ENCODE measurements around the gene KLF18. TPM values are rescaled to one million over a fixed set of nuclear protein-coding genes. Genes with fewer than 3 reads are reported as not detected.
"Not testable (repeated sequence)": the region's sequence is repeated elsewhere in the genome, so short reads cannot be mapped to it uniquely, and the experiment has no call there.

The KLF18 gene
- total RNA-seq, 1 experiment from 2014 or later: not detected

DNA sequence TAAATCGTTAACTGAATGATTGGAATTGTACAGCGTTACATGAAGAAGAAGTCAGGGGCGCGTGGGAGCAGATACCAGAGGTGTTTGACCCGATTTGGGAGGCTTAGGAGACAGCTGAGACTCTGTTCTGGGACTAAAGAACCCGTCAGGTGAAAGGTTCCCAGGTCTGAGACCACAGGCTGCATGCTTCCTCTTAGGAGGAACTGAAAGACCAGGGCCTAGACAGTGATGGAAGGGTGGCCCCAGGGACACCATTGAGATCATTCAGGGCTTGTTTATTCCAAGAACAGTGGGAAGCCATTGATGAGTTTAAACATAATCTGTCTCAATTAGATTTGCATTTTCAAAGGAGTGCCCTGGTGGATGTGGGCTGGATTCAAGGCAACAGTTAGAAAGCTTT, 21.9 kb downstream of the KLF18 start:
- CTCF ChIA-PET: no interaction called here
- no peaks in the 10 kb centered on the region for H3K4me1 Mint-ChIP-seq (ENCODE audit: low read depth, unreplicated experiment)
- DNase-seq: no peak
- intact Hi-C loops (cut with micrococcal nuclease; ENCODE audit: unreplicated experiment): no loop called here
- peaks cover 12% of the 10 kb centered on the region for H3K27me3 Mint-ChIP-seq (ENCODE audit: insufficient read depth, unreplicated experiment)
- POLR2A ChIA-PET: no interaction called here
- no peaks in the 10 kb centered on the region for H3K9me3 ChIP-seq
- H3K36me3 ChIP-seq (ENCODE audit: control insufficient read depth, insufficient read depth, low read length): no peaks in the 10 kb centered on the region
- H3K9me3 Mint-ChIP-seq (ENCODE audit: unreplicated experiment): no peaks in the 10 kb centered on the region
- no peak overlapping the region for H3K4me3 Mint-ChIP-seq (ENCODE audit: unreplicated experiment)
- no peak overlapping the region for H3K4me3 ChIP-seq (ENCODE audit: low read depth, low read length)
- no peak overlapping the region for H3K27ac Mint-ChIP-seq (ENCODE audit: unreplicated experiment)
- H3K27me3 ChIP-seq (replicated peaks; ENCODE audit: control insufficient read depth, insufficient read depth, low read length): no peaks in the 10 kb centered on the region
- H3K36me3 Mint-ChIP-seq (ENCODE audit: insufficient read depth, unreplicated experiment): no peaks in the 10 kb centered on the region
- no peaks in the 10 kb centered on the region for H3K4me1 ChIP-seq
- BruUV-seq (replicated peaks): no TSS peak
- no peak for TF ChIP-seq CTCF (IDR thresholded peaks at IDR 0.05; ENCODE audit: insufficient read depth in 1 of 2, low read depth in 1 of 2, low read length in 1 of 2, severe bottlenecking in 1 of 2, unreplicated experiment in 1 of 2)

DNA sequence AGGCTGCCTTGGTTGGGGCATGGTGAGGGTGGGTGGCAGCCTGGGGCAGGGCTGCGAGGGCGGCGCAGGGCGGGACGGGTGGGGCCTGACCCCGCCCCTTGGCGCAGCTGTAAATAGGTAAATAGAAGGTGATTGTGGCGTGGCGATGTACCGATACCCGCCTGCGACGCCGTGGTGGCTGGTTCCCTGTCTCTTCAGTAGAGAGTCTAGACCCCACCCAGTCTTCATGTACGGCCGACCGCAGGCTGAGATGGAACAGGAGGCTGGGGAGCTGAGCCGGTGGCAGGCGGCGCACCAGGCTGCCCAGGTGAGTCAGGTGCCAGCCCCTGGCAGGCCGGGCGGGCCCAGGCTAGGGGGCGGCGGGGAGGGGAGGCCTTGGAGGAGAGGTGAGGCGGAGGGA, 22.7 kb downstream of the KLF18 start, which contains the start of gene KLF17:
TSS of gene KLF17 (plus strand) at position 140 of the 400 bp plus-strand sequence. CDS start at position 227, 87 bp downstream.
- Histone ChIP-seq H3K9me3 (no peaks in the 10 kb centered on the region), H3K4me1 (no peaks in the 10 kb centered on the region), H3K36me3 (ENCODE audit: control insufficient read depth, insufficient read depth, low read length) (no peaks in the 10 kb centered on the region), H3K27me3 (replicated peaks; ENCODE audit: control insufficient read depth, insufficient read depth, low read length) (no peaks in the 10 kb centered on the region), H3K4me3 (ENCODE audit: low read depth, low read length) (no peak within 1 kb of the TSS)
- ChIA-PET POLR2A (no interaction called here), CTCF (no interaction called here)
- Mint-ChIP-seq H3K27me3 (ENCODE audit: insufficient read depth, unreplicated experiment) (peaks cover 12% of the 10 kb centered on the region), H3K36me3 (ENCODE audit: insufficient read depth, unreplicated experiment) (no peaks in the 10 kb centered on the region), H3K27ac (ENCODE audit: unreplicated experiment) (no peak within 1 kb of the TSS), H3K9me3 (ENCODE audit: unreplicated experiment) (no peaks in the 10 kb centered on the region), H3K4me1 (ENCODE audit: low read depth, unreplicated experiment) (no peaks in the 10 kb centered on the region), H3K4me3 (ENCODE audit: unreplicated experiment) (no peak within 1 kb of the TSS)
- no peak for TF ChIP-seq CTCF (IDR thresholded peaks at IDR 0.05; ENCODE audit: insufficient read depth in 1 of 2, low read depth in 1 of 2, low read length in 1 of 2, severe bottlenecking in 1 of 2, unreplicated experiment in 1 of 2)
- intact Hi-C loops (cut with micrococcal nuclease; ENCODE audit: unreplicated experiment): no loop called here
- no TSS peak for BruUV-seq (replicated peaks)
- DNase-seq: no peak

- H3K27ac Mint-ChIP-seq (ENCODE audit: unreplicated experiment); H3K9me3 ChIP-seq; H3K4me3 ChIP-seq (ENCODE audit: low read depth, low read length); H3K4me1 ChIP-seq; BruUV-seq (replicated peaks); intact Hi-C loops (cut with micrococcal nuclease; ENCODE audit: unreplicated experiment); H3K36me3 Mint-ChIP-seq (ENCODE audit: insufficient read depth, unreplicated experiment); POLR2A ChIA-PET; H3K4me1 Mint-ChIP-seq (ENCODE audit: low read depth, unreplicated experiment); H3K27me3 ChIP-seq (replicated peaks; ENCODE audit: control insufficient read depth, insufficient read depth, low read length); DNase-seq; H3K9me3 Mint-ChIP-seq (ENCODE audit: unreplicated experiment); H3K4me3 Mint-ChIP-seq (ENCODE audit: unreplicated experiment); CTCF ChIA-PET; H3K27me3 Mint-ChIP-seq (ENCODE audit: insufficient read depth, unreplicated experiment); H3K36me3 ChIP-seq (ENCODE audit: control insufficient read depth, insufficient read depth, low read length): not testable (repeated sequence)
Observed at GRCh38 chr1:44117272-44117671, 24.2 kb downstream of the KLF18 start.

DNA sequence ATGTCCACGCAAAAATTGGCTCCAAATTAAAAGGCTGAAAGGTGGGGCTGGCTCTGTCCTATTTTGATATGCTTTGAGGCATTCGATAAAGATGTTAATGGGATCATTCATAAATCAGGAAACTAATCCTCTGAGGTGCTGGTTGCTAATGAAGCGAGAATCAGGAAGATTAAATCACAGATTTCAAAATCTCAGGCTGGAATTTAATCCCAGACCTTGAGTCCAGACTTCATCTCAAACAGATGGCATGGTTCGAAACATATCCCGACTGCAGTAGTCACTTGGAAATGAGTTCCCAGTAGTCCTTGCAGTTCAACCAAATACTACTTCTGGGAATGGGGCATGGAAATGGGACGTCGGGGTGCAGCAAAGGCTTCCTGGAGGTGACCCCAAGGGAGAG, 27.3 kb downstream of the KLF18 start:
- H3K9me3 Mint-ChIP-seq (ENCODE audit: unreplicated experiment): no peaks in the 10 kb centered on the region
- Histone ChIP-seq H3K9me3 (no peaks in the 10 kb centered on the region), H3K4me1 (no peaks in the 10 kb centered on the region), H3K27me3 (replicated peaks; ENCODE audit: control insufficient read depth, insufficient read depth, low read length) (no peaks in the 10 kb centered on the region), H3K36me3 (ENCODE audit: control insufficient read depth, insufficient read depth, low read length) (no peaks in the 10 kb centered on the region), H3K4me3 (ENCODE audit: low read depth, low read length) (no peak overlapping the region)
- ChIA-PET CTCF (no interaction called here), POLR2A (no interaction called here)
- H3K27me3 Mint-ChIP-seq (ENCODE audit: insufficient read depth, unreplicated experiment): no peaks in the 10 kb centered on the region
- TF ChIP-seq CTCF (IDR thresholded peaks at IDR 0.05; ENCODE audit: insufficient read depth in 1 of 2, low read depth in 1 of 2, low read length in 1 of 2, severe bottlenecking in 1 of 2, unreplicated experiment in 1 of 2): no peak
- no peak overlapping the region for H3K4me3 Mint-ChIP-seq (ENCODE audit: unreplicated experiment)
- no peak overlapping the region for H3K27ac Mint-ChIP-seq (ENCODE audit: unreplicated experiment)
- intact Hi-C loops (cut with micrococcal nuclease; ENCODE audit: unreplicated experiment): no loop called here
- no peak for DNase-seq
- no TSS peak for BruUV-seq (replicated peaks)
- H3K4me1 Mint-ChIP-seq (ENCODE audit: low read depth, unreplicated experiment): no peaks in the 10 kb centered on the region
- H3K36me3 Mint-ChIP-seq (ENCODE audit: insufficient read depth, unreplicated experiment): no peaks in the 10 kb centered on the region

Measured in Caco-2 (cell line).